GM20000 (cell line): ENCODE results near the gene PCED1B.

Experiments
- DNase-seq: peaks from one replicate; pipeline ENCODE4 v3.0.0; 2012; ENCODE audit warnings: low spot score
- CTCF ChIP-seq: IDR thresholded peaks from 2 replicates; pipeline ENCODE4 v1.5.1; 2012; ENCODE audit warnings: mild to moderate bottlenecking, control low read depth; ENCODE audit errors: extremely low read depth, missing control alignments

PCED1B gene

GRCh38 chr12:47078086-47078395 lies 1.4 kb upstream of the PCED1B start:
- no peak for TF ChIP-seq CTCF

GRCh38 chr12:47078733-47079467 lies 521 bp upstream of the PCED1B start:
- TF ChIP-seq CTCF, result no peak
- peak; percentile 17 for DNase-seq

More at GRCh38 chr12:47078086-47078395, 1.4 kb upstream of the PCED1B start:
- DNase-seq, result no peak

- peak; percentile 63 for DNase-seq
- no peak for TF ChIP-seq CTCF
These were observed 732 bp downstream of the PCED1B start for GRCh38 chr12:47079981-47080724.

GRCh38 chr12:47080725-47081502 lies 1.5 kb downstream of the PCED1B start:
- peak; percentile 44 for DNase-seq

GRCh38 chr12:47082283-47082682 lies 2.9 kb downstream of the PCED1B start:
- DNase-seq, result no peak
- TF ChIP-seq CTCF, result no peak

More at GRCh38 chr12:47080725-47081502, 1.5 kb downstream of the PCED1B start:
- no peak for TF ChIP-seq CTCF

- no peak for DNase-seq
- TF ChIP-seq CTCF, result no peak
These were observed 3.6 kb downstream of the PCED1B start for GRCh38 chr12:47082796-47083621.
